Fibroblast of gingiva (primary cell): Measurements from ENCODE around the gene RCOR2.
"Not testable (repeated sequence)": the region's sequence is repeated elsewhere in the genome, so short reads cannot be mapped to it uniquely, and the experiment has no call there.

ENCODE experiments used
- DNase-seq: peaks from one replicate; pipeline ENCODE4 v3.0.0-alpha.2; 2011; ENCODE audit warnings: low read depth

The RCOR2 gene

GRCh38 chr11:63916837-63917691 is at the start of gene RCOR2:
Gene RCOR2, minus strand, starts transcription at chr11:63917164. Its CDS starts 708 bp downstream, at chr11:63916456.
- peak; percentile 92 for DNase-seq

GRCh38 chr11:63966444-63966843 is 49.5 kb upstream of the RCOR2 start:
- no peak for DNase-seq

GRCh38 chr11:63963895-63964294 is 46.9 kb upstream of the RCOR2 start:
- not testable (repeated sequence) for DNase-seq

DNA sequence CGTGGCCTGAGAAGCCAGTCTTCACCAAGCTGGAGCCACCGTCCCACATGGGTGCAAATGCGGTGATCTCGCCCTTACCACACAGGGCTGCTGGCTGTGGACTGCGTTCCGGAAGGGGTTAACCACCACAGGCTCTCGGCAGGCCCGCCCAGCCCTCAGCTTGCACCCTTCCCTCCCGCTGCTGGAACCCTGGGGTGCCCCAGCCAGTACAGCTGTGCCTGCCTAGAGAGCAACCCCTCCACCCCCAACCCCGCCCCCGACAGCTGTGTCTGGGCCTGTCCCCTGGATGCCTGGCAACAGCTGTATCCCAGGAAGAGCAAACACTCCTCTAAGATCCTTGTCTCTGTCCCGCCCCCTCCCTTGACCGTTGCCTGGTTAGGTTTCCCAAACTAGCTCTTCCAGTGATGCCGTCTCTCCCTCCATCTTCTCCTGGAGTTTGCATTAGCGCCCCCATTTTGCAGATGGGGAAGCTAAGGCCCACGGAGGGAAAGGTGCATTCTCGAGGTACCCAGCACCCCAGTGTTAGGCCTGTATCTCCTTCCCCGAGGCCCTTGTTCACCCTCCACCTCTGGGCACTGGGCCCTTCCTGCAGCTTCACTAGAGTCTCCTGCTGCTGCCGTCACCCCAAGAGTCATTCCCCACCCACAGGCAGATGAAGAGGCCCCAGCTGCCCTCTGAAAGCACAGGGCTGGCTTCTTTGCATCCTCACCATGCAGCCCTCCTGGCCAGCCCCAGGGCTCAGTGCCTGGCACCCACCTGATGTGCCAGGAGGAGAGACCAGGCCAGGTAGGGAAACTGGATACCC is 44.8 kb upstream of the RCOR2 start:
- DNase-seq = peak; percentile 30

DNA sequence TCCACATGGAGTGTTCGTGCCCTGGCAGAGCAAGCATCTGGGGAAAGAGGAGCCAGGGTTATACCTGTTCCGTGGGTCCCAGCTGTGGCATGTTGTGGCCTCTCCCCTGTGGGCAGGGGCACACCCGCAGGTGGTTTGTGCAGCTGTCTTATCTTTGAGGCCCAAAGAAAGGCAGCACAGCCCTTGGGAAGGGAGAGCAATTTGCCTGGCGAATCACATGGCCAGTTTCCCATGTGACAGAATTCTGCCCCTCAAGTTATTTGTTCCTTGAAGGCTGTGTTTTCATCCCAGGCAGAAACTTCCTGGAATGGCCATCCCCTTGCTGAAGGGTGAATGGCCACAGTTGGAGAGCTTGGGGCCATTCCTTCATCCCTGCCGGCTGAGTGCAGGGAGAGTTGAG is 41.0 kb upstream of the RCOR2 start:
- no peak for DNase-seq

GRCh38 chr11:63952570-63952969 is 35.6 kb upstream of the RCOR2 start:
- no peak for DNase-seq

DNA sequence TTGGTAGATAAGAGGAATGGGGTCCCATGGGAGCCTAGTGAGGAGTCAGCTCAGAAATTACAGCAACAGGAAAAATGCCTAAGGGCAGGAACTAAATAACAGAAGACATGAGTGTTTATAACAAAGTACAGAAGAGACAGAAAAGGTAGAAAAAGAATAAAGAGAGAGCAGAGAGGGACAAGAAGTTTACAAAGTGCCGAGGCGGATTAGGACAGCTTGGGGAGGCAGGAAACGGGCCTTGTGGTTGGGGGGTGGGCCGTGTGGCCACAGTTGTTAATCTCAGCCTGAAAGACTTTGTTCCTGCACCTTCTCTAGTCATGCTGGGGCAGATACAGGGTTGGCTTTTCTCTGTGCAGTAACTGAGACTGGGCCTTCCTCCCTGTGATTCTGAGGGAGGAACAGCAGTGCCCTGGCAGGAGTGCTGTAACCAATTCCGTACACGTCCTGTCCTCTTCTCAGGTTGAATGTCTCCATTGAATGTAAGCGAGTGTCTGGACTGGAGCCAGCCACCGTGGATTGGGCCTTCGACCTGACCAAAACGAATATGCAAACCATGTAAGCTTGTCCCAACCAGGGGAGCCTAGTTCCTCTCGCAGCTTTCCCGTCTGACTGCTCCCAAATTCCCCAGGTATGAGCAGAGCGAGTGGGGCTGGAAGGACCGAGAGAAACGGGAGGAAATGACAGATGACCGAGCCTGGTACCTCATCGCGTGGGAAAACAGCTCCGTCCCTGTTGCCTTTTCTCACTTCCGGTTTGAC is 35.0 kb upstream of the RCOR2 start:
- no peak for DNase-seq

GRCh38 chr11:63945477-63946163 is 28.7 kb upstream of the RCOR2 start:
- DNase-seq = peak; percentile 75

- DNase-seq = peak; percentile 10
Measured at GRCh38 chr11:63944987-63945386, 28.0 kb upstream of the RCOR2 start.

DNA sequence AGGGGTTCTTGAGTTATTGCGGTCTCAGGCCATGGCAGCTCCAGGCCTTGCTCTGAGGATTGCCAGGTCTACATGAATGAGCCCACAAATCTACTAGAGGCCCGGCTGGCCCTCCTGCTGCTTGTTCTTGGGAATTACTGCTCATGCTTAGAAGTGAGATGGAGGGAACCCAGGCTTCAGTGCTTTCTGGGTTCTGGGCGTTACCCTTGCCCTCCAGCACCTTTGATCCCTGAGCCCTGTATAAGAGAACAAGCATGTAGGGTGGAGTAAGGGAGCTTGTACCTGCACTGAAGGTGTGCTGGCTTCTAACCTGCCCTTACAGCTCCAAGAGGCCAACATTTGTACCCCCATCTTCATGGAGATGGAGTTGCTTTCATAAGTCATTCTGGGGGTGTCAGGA is 25.8 kb upstream of the RCOR2 start:
- no peak for DNase-seq

GRCh38 chr11:63941901-63942300 is 24.9 kb upstream of the RCOR2 start:
- DNase-seq = no peak

DNA sequence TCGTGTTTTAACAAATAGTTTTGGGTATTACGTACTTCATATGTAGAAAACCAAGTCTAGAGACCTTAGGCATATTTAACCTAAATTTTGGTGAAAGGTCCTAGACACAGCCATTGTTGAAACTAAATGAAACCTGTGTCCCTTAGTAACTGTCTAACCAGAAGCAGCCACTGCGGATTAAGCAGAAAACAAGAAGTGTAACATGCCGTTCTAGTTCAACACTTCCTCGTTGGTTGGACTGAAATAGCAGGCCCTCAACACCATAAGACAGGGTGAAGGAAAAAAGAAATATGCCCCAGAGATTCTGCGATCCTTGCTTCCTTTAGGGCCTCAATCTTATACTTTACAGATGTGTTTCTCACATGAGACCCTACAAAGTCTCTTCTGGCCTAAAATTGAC is 23.8 kb upstream of the RCOR2 start:
- no peak for DNase-seq

DNA sequence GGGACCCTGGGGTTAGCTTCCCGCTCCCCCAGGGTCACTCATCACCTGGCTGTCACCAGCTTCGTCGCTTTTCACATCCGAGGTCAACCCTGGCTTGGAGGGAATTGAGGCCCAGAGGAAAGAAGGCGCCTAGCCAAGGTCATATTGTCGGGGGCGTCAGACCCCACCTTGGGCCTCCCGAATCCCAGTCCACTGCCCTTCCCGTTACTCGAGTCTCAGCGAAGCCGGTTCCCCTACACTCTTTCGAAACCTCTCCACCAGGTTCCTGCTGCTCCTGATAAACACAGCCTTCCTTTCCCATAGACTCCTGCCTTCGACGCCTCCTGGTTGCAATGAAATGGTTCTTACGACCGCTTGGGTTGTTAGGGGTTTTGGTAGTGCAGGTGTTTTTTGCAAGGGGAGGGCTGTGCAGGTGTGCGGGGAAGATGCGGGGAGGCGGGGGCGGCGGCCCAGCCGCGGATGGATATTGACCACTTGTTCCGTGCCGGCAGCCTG is 22.5 kb upstream of the RCOR2 start:
- DNase-seq = no peak

DNA sequence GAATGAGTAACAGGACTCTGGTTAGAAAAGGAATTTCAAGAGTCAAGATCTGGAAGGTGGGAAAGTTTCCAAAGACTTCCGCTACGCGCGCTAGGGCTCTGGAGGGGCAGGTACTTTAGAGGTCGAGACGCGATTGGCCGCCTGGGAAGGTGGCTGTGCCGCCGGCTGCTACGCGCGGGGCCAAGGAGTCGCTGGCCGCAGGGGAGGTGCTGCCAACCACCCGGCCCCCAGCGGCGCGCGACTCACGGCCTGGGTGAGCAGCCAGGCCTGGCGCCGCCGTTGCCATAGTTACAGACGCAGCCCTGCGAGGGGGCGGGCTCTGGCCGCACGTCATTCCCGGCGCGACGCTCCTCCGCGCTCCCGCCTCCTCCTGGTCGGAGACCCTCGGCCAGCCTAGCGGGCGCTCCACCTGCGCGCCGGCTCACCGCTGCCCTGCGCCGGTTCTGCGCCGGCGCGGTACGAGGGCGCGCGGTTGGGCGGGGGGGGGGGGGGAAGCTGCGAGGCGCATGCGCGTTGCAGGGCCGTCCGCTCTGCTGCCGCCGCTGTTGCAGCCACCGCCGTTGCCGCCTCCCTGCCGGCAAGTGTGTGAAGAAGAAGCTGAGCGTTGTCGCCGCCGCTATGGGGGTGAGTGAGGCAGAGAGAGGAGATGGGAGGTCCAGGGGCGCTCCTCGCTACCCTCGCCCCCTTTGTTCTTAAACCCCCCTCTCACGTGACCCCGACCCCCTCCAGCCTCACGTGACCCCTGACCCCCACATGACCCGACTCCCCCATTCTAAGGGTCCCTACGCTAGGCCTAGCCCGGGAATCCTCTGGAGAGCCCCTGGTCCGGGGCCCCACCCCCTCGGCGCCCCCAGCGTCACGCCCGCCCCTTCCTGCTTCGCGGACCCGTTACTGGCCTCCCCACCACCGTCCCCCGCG is 21.8 kb upstream of the RCOR2 start, which contains the start of gene NAA40:
Gene NAA40, plus strand, starts transcription at position 524 of the 918 bp plus-strand sequence. Its CDS starts 95 bp downstream, at position 619.
- peak; percentile 94 for DNase-seq

DNA sequence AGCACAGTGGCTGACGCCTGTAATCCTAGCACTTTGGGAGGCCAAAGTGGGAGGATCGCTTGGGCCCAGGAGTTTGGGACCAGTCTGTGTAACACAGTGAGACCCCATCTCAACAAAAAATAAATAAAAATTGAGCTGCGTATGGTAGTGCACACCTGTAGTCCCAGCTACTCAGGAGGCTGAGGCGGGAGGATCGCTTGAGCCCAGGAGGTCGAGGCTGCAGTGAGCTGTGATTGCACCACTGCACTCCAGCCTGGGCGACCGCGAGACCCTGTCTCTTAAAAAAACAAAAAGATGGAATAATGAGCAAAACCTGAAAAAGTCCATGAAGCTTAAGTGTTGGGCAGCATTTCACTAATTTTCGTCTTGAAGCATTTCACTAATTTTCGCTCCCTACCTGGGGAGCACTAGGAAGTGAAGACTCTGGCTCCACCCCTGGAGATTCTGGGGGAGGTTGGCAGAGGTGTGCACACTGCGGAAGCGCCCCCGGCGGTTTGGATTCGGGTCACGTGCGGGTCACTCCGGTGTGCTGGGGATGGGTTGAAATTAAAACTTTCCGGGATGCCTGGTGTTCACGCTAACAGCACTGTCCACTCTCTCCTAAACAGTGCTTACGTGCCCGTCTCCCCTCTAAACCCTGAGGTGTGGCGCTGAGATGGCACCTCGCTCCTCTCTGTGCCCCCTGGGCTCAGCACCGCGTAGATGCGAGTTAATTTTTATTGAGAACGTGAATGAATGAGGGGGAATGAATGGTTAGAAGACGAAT is 20.9 kb upstream of the RCOR2 start:
- DNase-seq = no peak

DNA sequence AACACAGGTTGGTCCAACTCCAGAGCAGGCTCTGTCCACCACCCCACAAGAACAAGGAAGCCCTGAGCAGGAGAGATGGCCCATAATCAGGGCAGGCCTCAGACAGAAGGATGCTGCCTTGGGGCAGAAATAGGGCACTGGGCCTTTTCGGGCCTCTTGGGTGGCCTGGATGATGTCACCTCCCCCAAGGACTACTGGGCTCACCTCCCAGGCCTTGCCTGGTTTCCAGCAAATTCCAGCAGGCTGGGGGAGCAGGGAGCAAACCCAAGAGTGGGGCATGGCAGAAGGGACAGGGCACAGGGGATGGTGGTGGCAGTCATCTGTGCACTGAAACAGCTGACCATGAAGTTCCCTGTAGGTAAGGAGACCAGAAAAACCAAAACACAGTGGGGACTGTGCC is 16.5 kb upstream of the RCOR2 start:
- DNase-seq = peak; percentile 68

DNA sequence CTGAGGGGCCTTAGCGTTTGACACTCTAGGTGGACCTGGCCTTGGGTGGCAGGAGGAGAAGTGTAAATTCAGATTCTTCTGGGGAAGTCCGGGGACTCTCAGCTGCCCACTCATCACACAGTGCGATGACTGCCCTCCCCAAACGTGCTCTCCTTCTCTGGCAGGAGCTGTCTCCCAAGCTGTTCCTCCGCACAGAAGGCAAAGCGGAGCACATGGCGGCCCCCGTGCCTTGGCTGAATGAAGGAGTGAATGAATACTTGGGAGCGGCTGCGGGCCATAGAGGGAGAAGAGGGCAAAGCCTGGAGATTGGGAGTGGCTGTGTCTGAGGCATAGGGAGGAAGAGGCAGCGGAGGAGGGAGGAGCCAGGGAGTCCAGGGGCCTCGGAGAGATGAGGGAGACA is 14.9 kb upstream of the RCOR2 start:
- DNase-seq = no peak

DNA sequence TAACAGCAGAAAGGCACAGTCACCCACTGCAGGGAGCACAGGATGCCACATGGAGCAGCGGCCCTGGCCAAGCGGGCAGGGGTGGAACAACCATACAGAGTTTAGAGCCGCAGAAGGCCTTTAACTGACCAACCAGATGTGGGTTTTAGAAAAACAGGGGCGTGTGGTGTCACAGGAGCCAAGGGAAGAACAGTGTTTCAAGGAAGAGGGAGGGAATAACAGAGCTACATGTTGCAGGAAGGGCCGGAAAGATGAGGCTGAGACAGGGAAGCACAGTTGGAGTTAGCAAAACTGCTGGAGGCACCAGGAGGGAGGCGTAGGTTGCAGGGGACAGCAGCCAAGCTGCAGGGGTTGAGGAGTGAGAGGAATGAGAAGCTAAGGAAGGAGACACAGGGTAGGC is 14.1 kb upstream of the RCOR2 start:
- peak; percentile 51 for DNase-seq

GRCh38 chr11:63929616-63930015 is 12.7 kb upstream of the RCOR2 start:
- DNase-seq = no peak

- no peak for DNase-seq
Measured at GRCh38 chr11:63923319-63923718, 6.4 kb upstream of the RCOR2 start.
